PC-9 (cell line): Measurements from ENCODE around the gene HTT. TPM values are rescaled to one million over a fixed set of nuclear protein-coding genes. Genes with fewer than 3 reads are reported as not detected.

Source experiments
- BruUV-seq: library from RNA; stranded (reverse); fragments of 400-500 nt; replicated peaks from 2 replicates; lab custom pipeline; 2021; lab: Mats Ljungman, UMichigan
- CTCF ChIA-PET: fragments of 300-600 bp; sonication (Branson Sonifier 250); formaldehyde crosslinking; loops from one replicate; lab custom pipeline; 2022; ENCODE audit warnings: antibody characterized with exemption; lab: Charles Lee
- POLR2A ChIA-PET: fragments of 300-600 bp; sonication (Branson Sonifier 250); formaldehyde crosslinking; loops from one replicate; lab custom pipeline; 2022; ENCODE audit warnings: antibody characterized with exemption; ENCODE audit not compliant: unreplicated experiment; lab: Charles Lee
- DNase-seq, 2 experiments: peaks; one replicate each; pipeline versions ENCODE4 v3.0.0 to v3.0.0-alpha.2; 2015 to 2022; ENCODE audit warnings: mixed read lengths in 1 of 2
- H2AFZ ChIP-seq: fragments of 200-600 bp; sonication (generic); 2 replicates; pipeline ENCODE4 v1.8.1; 2017; ENCODE audit warnings: antibody characterized with exemption
- H3F3A ChIP-seq: fragments of 200-600 bp; sonication (generic); 2 replicates; pipeline ENCODE4 v1.8.1; 2017; ENCODE audit warnings: antibody characterized with exemption, mild to moderate bottlenecking, low read depth; ENCODE audit not compliant: insufficient read depth
- H3K27ac ChIP-seq: fragments of 200-600 bp; sonication (generic); 2 replicates; pipeline ENCODE4 v1.6.1; 2016; ENCODE audit warnings: mixed run types
- H3K27me3 ChIP-seq: fragments of 200-600 bp; sonication (generic); 2 replicates; pipeline ENCODE4 v1.6.1; 2016; ENCODE audit warnings: low read depth, mixed run types; ENCODE audit not compliant: insufficient read depth
- H3K36me3 ChIP-seq: fragments of 200-600 bp; sonication (generic); 2 replicates; pipeline ENCODE4 v1.6.1; 2016; ENCODE audit warnings: low read depth, mixed run types
- H3K4me1 ChIP-seq: fragments of 200-600 bp; sonication (generic); replicated peaks from 2 replicates; pipeline ENCODE4 v1.6.1; 2016; ENCODE audit warnings: mixed run types; ENCODE audit not compliant: insufficient read depth
- H3K4me2 ChIP-seq: fragments of 200-600 bp; sonication (generic); 2 replicates; pipeline ENCODE4 v1.6.1; 2017; ENCODE audit warnings: mixed run types
- H3K4me3 ChIP-seq: fragments of 200-600 bp; sonication (generic); 2 replicates; pipeline ENCODE4 v1.6.1; 2016; ENCODE audit warnings: mixed run types
- H3K79me2 ChIP-seq: fragments of 200-600 bp; sonication (generic); 2 replicates; pipeline ENCODE4 v1.6.1; 2017; ENCODE audit warnings: low read depth, mixed run types
- H3K9me2 ChIP-seq: fragments of 200-600 bp; sonication (generic); 2 replicates; pipeline ENCODE4 v1.8.1; 2017; ENCODE audit warnings: mild to moderate bottlenecking; ENCODE audit not compliant: insufficient read depth
- H3K9me3 ChIP-seq: fragments of 200-600 bp; sonication (generic); 2 replicates; pipeline ENCODE4 v1.8.1; 2016; ENCODE audit warnings: low read depth; ENCODE audit not compliant: insufficient read depth
- H4K20me1 ChIP-seq: fragments of 200-600 bp; sonication (generic); 2 replicates; pipeline ENCODE4 v1.8.1; 2017; ENCODE audit not compliant: insufficient read depth
- EZH2 ChIP-seq: fragments of 200-600 bp; sonication (generic); IDR thresholded peaks from 2 replicates; pipeline ENCODE4 v1.8.0; 2017; ENCODE audit warnings: antibody characterized with exemption, low read depth
- intact Hi-C: fragments of 100-400 bp; cut with micrococcal nuclease; formaldehyde crosslinking; loops from one replicate; pipeline ENCODE4 v1.10.0; 2022; ENCODE audit not compliant: unreplicated experiment
- total RNA-seq: library from RNA; stranded (reverse); gene quantifications from 2 replicates; pipeline ENCODE4 v1.2.3, GENCODE V29; 2021
- TF ChIP-seq, protein P1 (sequence below): fragments of 200-600 bp; sonication (generic); conservative IDR thresholded peaks from 2 replicates; pipeline ENCODE4 v1.6.1; 2017; ENCODE audit warnings: mixed run types, antibody characterized with exemption, mild to moderate bottlenecking, moderate library complexity

HTT gene
- total RNA-seq, 1 experiment from 2014 or later, result 81.7 TPM

- no TSS peak for BruUV-seq
- no peaks in the 10 kb centered on the region for H3K36me3 ChIP-seq
Observed at GRCh38 chr4:3210467-3210866, 136.0 kb downstream of the HTT start.

DNA sequence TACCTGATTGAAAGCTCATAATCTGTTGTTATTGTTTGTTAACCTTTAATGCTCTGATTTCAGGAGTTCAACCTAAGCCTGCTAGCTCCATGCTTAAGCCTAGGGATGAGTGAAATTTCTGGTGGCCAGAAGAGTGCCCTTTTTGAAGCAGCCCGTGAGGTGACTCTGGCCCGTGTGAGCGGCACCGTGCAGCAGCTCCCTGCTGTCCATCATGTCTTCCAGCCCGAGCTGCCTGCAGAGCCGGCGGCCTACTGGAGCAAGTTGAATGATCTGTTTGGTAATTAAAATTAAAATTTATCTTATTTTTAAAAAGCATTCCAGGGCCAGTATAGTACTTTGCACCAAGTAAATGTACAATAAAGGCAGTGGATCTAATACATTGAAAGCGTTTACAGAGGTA is 137.4 kb downstream of the HTT start:
- Histone ChIP-seq H3K9me3 (no peaks in the 10 kb centered on the region), H4K20me1 (no peaks in the 10 kb centered on the region), H3K36me3 (no peaks in the 10 kb centered on the region), H2AFZ (no peak overlapping the region), H3K79me2 (no peaks in the 10 kb centered on the region), H3K9me2 (no peaks in the 10 kb centered on the region), H3K4me1 (no peaks in the 10 kb centered on the region), H3K4me3 (no peak overlapping the region), H3K27ac (no peak overlapping the region), H3K4me2 (no peak overlapping the region), H3K27me3 (no peaks in the 10 kb centered on the region), H3F3A (no peaks in the 10 kb centered on the region)
- CTCF ChIA-PET, result no interaction called here
- no peak for TF ChIP-seq EZH2
- POLR2A ChIA-PET, result no interaction called here
- no TSS peak for BruUV-seq
- DNase-seq, result no peak
- intact Hi-C loops, result no loop called here

More at GRCh38 chr4:3210467-3210866, 136.0 kb downstream of the HTT start:
- Histone ChIP-seq H3K9me3 (no peaks in the 10 kb centered on the region), H3K4me1 (no peaks in the 10 kb centered on the region), H3F3A (no peaks in the 10 kb centered on the region), H3K79me2 (no peaks in the 10 kb centered on the region), H4K20me1 (no peaks in the 10 kb centered on the region), H3K4me3 (no peak overlapping the region), H2AFZ (no peak overlapping the region), H3K9me2 (no peaks in the 10 kb centered on the region), H3K27me3 (no peaks in the 10 kb centered on the region), H3K27ac (no peak overlapping the region), H3K4me2 (no peak overlapping the region)
- intact Hi-C loops, result no loop called here
- ChIA-PET POLR2A (no interaction called here), CTCF (no interaction called here)
- no peak for DNase-seq
- no peak for TF ChIP-seq EZH2
- TF ChIP-seq, protein P1, sequence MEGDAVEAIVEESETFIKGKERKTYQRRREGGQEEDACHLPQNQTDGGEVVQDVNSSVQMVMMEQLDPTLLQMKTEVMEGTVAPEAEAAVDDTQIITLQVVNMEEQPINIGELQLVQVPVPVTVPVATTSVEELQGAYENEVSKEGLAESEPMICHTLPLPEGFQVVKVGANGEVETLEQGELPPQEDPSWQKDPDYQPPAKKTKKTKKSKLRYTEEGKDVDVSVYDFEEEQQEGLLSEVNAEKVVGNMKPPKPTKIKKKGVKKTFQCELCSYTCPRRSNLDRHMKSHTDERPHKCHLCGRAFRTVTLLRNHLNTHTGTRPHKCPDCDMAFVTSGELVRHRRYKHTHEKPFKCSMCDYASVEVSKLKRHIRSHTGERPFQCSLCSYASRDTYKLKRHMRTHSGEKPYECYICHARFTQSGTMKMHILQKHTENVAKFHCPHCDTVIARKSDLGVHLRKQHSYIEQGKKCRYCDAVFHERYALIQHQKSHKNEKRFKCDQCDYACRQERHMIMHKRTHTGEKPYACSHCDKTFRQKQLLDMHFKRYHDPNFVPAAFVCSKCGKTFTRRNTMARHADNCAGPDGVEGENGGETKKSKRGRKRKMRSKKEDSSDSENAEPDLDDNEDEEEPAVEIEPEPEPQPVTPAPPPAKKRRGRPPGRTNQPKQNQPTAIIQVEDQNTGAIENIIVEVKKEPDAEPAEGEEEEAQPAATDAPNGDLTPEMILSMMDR, result no peak

DNA sequence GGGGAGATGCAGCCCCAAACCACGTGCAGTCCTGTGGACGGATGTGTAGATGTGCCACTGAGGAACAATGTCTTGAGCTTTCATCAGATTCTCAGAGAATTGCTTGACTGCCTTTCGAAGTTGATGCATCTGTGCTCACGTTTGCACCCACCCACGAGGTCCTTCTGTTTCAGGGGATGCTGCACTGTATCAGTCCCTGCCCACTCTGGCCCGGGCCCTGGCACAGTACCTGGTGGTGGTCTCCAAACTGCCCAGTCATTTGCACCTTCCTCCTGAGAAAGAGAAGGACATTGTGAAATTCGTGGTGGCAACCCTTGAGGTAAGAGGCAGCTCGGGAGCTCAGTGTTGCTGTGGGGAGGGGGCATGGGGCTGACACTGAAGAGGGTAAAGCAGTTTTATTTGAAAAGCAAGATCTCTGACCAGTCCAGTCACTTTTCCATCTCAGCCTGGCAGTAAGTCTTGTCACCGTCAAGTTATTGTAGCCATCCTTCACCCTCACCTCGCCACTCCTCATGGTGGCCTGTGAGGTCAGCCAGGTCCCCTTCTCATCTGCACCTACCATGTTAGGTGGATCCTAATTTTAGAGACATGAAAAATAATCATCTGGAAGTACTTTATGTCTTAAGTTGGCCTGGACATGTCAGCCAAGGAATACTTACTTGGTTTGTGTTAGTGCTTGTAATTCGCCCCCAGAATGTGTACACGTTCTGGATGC is 138.1 kb downstream of the HTT start:
- no peaks in the 10 kb centered on the region for H3K36me3 ChIP-seq
- H4K20me1 ChIP-seq, result no peaks in the 10 kb centered on the region
- no peaks in the 10 kb centered on the region for H3K9me3 ChIP-seq
- H2AFZ ChIP-seq, result no peak overlapping the region
- TF ChIP-seq EZH2, result no peak
- TF ChIP-seq, protein P1, result no peak
- ChIA-PET CTCF (no interaction called here), POLR2A (no interaction called here)
- intact Hi-C loops, result no loop called here
- H3K9me2 ChIP-seq, result no peaks in the 10 kb centered on the region
- no peaks in the 10 kb centered on the region for H3F3A ChIP-seq
- H3K4me3 ChIP-seq, result no peak overlapping the region
- BruUV-seq, result no TSS peak
- no peak overlapping the region for H3K4me2 ChIP-seq
- DNase-seq, result no peak
- H3K4me1 ChIP-seq, result no peaks in the 10 kb centered on the region
- H3K27ac ChIP-seq, result no peak overlapping the region
- H3K79me2 ChIP-seq, result no peaks in the 10 kb centered on the region
- no peaks in the 10 kb centered on the region for H3K27me3 ChIP-seq

DNA sequence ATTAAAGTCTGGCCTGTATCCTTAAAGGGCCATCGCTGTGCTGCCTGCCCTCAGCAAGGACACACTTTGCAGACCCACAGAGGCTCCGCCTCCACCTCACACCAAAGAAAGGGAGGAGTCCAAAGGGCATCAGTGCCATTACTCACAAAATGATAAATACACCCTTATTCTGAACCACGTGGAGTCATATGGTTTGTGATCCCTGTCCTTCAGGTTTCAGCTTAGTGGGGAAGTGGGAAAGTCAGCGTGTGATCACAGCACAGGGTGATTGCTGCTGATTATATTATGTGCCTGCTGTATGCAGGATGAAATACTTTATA is 138.6 kb downstream of the HTT start:
- Histone ChIP-seq H3K9me3 (no peaks in the 10 kb centered on the region), H3K79me2 (no peaks in the 10 kb centered on the region), H2AFZ (no peak overlapping the region), H3K27ac (no peak overlapping the region), H3K4me1 (no peaks in the 10 kb centered on the region), H4K20me1 (no peaks in the 10 kb centered on the region), H3K4me3 (no peak overlapping the region), H3F3A (no peaks in the 10 kb centered on the region), H3K27me3 (no peaks in the 10 kb centered on the region), H3K4me2 (no peak overlapping the region), H3K9me2 (no peaks in the 10 kb centered on the region), H3K36me3 (no peaks in the 10 kb centered on the region)
- ChIA-PET POLR2A (no interaction called here), CTCF (no interaction called here)
- TF ChIP-seq, protein P1, result no peak
- no peak for TF ChIP-seq EZH2
- no TSS peak for BruUV-seq
- intact Hi-C loops, result no loop called here
- DNase-seq, result no peak
